Retina (tissue), 1 donor: ENCODE data around the gene MAPK4.
"Not testable (repeated sequence)": the region's sequence is repeated elsewhere in the genome, so short reads cannot be mapped to it uniquely, and the experiment has no call there.

Experiments
- DNase-seq: peaks from one replicate; pipeline ENCODE4 v3.0.0-alpha.2; 2016

MAPK4 gene

GRCh38 chr18:50578030-50578429 lies 18.1 kb downstream of the MAPK4 start:
- no peak for DNase-seq

DNA sequence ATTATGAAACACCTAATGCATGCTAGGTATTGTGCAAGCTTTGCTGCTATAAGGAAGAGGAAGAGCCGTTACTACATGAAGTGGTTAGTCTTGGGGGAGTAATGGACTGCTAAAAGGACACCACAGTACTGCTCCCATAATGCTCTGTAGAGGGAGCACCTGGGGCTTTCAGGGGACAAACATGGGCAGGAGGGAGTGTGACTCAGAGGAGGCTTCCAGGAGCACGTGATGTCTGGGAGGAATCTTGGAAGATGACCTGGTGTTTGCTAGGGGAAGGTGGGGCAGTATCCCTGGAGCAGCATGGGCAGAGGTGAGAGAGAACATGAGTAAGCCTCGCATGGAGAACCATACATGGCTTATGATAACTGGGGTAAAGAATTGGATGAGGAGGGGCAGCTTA lies 18.8 kb downstream of the MAPK4 start:
- DNase-seq: no peak

DNA sequence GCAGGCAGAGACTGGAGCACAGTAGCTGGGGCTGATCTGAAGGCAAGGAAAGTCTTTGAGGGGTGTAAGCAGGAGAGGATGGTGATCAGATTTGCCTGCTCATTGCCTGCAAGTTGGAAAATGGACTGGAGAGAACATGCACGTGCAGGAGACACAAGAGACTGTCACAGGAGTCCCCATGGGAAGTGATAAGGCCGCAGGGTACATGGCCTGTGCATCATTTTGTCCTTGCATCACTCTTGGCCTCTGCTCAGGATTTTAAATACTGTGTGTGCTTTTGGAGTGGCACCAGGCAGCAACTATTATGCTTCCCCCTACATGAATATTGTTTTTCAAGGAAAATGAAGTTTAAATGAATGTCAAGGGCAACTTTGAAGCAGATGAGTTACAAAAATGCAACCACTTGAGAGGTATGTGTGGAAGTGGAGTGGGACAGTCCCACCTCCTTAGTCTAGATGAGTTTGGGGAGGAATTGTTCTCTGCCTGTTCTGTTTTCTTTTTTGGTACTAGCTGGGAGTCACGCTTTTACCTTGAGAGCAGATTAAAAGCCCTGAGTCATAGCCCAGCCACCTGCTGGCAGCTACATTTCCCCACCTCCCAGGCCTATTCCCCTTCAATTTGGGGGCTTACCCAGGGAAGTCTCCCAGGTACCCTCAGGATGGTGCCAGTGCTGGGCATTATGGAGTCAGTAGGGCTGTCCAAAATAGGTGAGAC lies 19.3 kb downstream of the MAPK4 start:
- no peak for DNase-seq

DNA sequence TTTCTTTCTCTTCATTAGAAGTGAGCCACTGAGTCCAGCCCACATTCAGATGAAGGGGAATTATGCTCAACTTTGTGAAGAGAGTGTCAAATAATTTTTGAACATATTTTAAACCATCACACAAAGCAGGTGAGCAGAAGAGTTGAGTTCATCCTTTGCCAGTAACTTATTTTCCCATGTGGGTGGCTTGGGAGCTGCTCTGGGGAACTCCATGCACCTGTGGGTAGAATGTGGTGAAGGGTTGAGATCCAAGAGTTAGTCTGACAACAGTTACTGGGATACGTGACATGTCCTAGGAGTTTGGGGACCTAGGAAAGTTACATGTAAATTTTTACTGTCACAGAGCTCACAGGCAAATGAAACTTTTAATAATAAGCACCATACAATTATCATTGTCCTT lies 21.6 kb downstream of the MAPK4 start:
- DNase-seq: no peak

GRCh38 chr18:50582500-50582899 lies 22.6 kb downstream of the MAPK4 start:
- no peak for DNase-seq

DNA sequence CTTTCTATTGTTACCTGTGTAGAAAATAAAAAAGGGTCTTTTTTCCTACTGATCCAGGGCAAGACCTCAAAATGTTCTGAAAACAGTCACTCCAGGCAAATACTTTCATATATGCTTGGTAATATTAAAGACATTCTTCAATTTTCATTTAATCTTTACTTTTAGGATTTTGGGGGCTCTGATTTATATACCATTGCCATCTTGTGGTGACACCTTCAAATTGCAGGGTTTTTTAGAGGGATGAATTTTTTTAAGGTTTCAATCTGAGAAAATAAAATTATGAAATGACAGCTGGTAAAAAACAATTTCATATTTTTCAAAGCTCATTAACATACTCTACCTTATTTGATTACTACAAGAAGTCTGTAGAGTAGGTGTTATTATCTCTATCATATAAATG lies 26.8 kb downstream of the MAPK4 start:
- no peak for DNase-seq

GRCh38 chr18:50590593-50590992 lies 30.7 kb downstream of the MAPK4 start:
- peak; percentile 52 for DNase-seq

GRCh38 chr18:50594012-50594411 lies 34.1 kb downstream of the MAPK4 start:
- no peak for DNase-seq

DNA sequence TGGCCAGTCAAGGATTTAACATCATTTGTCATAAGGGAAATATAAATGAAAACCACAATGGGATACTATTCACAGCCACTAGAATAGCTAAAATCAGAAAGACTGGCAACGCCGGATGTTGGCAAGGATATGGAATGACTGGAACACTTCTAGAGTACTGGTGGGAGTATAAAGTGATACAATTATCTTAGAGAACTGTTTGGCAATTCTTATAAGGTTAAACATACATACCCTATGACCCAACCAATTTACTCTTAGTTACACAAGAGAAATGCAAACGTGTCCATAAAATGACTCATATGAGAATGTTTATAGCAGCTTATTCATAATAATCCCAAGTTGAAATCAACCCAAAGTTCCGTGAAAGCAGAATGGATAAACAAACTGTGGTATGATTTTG lies 35.1 kb downstream of the MAPK4 start:
- no peak for DNase-seq

DNA sequence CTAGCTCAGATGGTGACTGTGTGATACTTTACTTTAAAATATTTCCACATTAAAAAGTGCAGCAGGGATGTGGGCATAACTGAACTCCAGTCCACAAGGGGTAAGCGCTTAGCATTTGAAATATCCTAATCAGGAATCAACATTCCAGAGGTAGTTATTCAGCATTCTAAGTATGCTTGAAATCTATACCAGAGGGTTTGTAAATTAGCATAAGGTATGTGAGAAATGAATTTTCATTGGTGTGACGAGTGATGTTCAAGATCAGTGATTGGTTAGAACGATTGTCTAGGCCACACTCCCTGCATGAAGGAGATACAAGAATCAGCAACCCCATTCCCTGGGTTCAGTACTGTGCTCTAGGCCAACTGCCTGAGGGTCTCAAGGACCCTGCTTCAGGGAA lies 42.6 kb downstream of the MAPK4 start:
- DNase-seq: no peak

GRCh38 chr18:50606609-50607008 lies 46.7 kb downstream of the MAPK4 start:
- no peak for DNase-seq

DNA sequence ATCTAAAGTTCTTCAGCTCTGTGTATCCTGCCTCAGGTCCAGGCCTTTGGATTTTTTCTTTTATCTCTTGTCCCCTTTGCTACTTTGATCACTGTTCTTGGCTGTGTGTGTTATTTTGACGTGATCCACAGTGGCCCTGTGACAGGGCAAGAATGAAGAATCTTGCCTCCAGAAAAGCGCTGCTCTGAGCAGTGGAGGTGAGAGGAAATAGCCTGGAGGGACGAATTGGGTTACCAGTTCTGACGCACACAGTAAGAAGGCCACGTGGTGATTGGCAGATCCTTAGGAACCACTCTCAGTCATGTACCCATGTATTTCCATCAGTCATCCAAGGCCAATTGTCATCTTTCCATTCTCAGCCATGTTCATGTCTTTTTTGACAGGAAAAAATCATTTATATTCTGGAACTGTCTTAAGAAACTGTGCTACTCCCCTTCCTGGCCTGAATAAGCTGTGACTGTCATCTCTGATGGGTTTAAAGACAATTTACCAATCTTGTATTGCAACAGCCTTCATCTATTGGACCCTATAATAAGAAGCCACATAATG lies 47.6 kb downstream of the MAPK4 start:
- DNase-seq: no peak

DNA sequence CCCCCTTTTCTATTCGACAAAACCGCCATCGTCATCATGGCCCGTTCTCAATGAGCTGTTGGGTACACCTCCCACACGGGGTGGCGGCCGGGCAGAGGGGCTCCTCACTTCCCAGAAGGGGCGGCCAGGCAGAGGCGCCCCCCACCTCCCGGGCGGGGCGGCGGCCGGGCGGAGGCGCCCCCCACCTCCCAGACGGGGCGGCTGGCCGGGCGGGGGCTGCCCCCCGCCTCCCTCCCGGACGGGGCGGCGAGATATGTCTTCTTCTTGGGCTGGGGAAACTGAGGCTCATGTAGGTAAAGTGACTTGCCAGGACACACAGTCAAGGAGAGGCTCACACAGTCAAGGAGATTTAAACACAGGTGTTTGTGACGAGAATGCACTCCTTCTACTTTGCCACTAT lies 49.3 kb downstream of the MAPK4 start:
- not testable (repeated sequence) for DNase-seq

DNA sequence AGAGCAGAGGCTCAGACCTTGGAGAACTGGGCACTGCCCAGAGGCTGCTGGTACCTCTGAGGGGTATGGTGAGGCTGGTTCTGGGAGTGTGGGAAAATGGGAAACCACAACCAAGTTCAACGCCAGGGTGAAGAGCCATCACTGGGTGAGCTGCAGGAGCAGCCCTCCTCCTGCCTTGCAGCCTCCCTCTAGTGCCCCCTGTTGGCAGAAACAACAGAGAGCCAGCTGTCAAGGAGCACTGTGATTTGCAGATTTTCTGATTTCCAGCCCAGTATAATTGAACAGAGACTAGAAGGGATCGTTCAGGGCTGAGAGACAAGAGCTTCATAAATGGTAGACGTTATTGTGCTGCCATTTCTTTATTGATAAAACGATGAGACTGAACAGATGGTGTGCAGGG lies 50.5 kb downstream of the MAPK4 start:
- no peak for DNase-seq

GRCh38 chr18:50611529-50611941 lies 51.6 kb downstream of the MAPK4 start:
- no peak for DNase-seq

GRCh38 chr18:50614838-50615237 lies 55.0 kb downstream of the MAPK4 start:
- no peak for DNase-seq

GRCh38 chr18:50616484-50617048 lies 56.7 kb downstream of the MAPK4 start:
- no peak for DNase-seq

DNA sequence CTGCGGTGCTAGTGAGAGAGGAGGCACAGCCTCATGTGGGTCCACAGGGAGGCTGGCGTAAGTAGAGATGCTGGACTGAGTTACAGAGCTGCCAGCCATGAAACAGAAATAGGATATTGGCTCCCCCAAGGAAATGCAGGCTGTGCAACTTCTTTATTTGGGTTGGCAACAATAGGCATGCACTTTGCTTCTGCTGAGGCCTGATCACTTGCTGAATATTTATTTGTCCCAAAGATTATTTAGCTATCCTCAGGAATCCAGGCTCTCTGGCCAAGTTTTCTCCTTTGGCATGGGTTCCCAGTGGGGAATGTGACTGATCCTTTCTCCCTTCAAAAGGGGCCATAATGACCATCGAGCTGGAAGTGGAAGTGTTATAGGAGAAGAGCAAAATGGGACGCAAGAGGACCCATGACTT lies 60.0 kb downstream of the MAPK4 start:
- no peak for DNase-seq

GRCh38 chr18:50620319-50620718 lies 60.4 kb downstream of the MAPK4 start:
- DNase-seq: no peak

- no peak for DNase-seq
Measured at GRCh38 chr18:50621366-50621765, 61.5 kb downstream of the MAPK4 start.

GRCh38 chr18:50622320-50622719 lies 62.4 kb downstream of the MAPK4 start:
- no peak for DNase-seq

DNA sequence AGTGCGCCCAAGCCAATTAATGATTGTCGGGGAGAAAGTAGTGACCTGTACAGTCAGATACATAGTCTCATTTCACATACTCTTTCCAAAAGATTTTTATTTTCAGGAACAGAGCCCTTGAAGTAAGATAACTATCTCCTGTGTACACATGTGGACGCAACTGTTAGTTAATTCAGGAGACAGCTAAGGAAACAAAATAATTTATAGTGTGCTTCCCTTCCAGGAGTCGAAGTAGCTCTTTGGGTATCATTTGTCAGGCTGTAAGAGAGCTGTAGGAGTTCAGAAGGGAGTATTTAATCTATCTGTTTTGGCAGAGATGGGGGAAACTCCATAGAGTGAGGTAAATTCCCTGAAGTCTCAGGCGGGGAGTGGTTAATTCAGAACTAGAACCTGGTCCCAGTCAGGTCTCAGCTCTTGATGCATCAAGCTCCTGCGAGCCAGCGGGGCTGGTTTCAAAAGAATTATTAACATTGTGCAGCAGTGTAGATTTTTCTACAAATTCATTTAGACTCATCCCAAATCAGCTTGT lies 63.0 kb downstream of the MAPK4 start:
- DNase-seq: no peak

- DNase-seq: no peak
Measured at GRCh38 chr18:50623694-50624352, 63.9 kb downstream of the MAPK4 start.

- DNase-seq: no peak
Measured at GRCh38 chr18:50624981-50625380, 65.1 kb downstream of the MAPK4 start.
